ENCODE data around the gene HAS3. TPM values are rescaled to one million over a fixed set of nuclear protein-coding genes. Genes with fewer than 3 reads are reported as not detected.

HAS3 gene
- total and polyA plus RNA-seq, 8 donors = 1.1 to 10.3 (median 5.8) TPM; not detected in 1

DNA sequence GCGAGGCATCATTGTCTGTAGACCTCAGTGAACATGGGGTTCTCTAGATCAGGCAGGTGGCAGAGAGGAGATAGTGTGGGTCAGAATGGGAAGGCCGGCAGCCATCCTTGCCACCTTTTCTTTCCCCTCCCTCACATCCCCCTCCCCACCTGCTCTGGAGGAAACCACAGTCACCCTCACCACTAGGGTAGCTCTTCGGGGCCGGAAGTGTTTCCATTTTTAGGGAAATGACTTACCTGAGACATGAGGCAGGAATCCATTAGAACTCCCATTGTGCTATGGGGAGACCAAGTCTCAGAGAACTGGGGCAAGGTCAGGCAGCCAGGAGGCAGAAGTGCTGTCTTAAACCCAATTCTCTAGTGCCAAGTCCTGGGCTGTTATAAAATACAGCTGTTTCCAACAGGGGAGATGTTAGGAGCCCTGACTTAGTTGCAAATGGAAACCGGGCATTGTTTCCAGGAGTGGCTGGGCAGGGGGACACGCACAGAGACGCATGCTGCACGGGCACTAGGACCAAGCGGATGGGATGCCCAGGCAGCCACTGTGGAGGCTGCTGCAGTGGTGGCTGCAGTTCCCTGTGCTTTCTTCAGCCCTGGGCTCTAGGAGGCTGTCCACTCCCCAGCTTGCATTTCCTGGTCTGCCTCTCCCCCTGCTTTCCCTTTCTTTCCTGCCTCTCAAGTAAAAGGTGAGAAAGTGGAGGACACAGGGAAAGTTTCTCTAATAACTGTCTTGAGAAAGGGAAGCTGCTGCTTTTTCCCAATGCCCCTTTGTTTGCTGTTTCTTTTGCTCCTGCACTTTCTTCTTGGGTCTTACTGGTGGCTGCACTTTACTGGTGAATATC lies 2.8 kb downstream of the HAS3 start:
- Histone ChIP-seq H3K4me3 (peak overlapping the region in 3 of 4 donors; percentile 56 to 78 (median 70)), H3K36me3 (peaks cover 0 to 35% (median 25%) of the 10 kb centered on the region in 4 donors), H3K27me3 (peaks cover 0 to 39% (median 20%) of the 10 kb centered on the region in 3 donors), H3K9me3 (no peaks in the 10 kb centered on the region), H3K4me1 (peaks cover 18 to 45% (median 41%) of the 10 kb centered on the region in 4 donors), H3K27ac (no peak overlapping the region)
- TF ChIP-seq EP300 (IDR thresholded peaks at IDR 0.05) = no peak
- no peak for TF ChIP-seq POLR2A (IDR thresholded peaks at IDR 0.05)
- intact Hi-C loops (cut with DNase I; ENCODE audit: low total_unique reads) = no loop called here
- WGBS, 5 donors = 47 to 74% (median 60%) methylated on average over 9 of the region's 9 CpGs
- DNase-seq = peak in 1 of 2 donors; percentile 38

DNA sequence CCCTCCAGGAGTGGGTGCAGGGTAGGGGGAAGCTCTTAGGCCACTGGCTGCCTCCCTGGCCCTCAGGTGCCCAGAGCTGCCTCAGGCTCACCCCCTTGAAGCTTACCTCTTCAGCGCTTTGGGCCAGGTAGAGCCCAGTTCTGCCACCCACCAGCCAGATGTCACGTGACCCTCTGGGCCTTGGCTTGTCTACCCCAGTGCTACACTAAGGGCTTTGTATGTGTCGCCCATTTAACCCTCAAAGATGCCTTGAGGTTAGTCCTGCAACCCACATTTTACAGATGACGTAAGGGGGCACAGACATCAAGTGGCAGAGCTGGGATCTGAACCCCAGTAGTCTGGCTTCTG lies 3.4 kb downstream of the HAS3 start:
- Histone ChIP-seq H3K4me3 (no peak overlapping the region), H3K27me3 (peaks cover 0 to 39% (median 20%) of the 10 kb centered on the region in 3 donors), H3K27ac (no peak overlapping the region), H3K4me1 (peaks cover 18 to 45% (median 42%) of the 10 kb centered on the region in 4 donors), H3K36me3 (peaks cover 0 to 41% (median 30%) of the 10 kb centered on the region in 4 donors), H3K9me3 (no peaks in the 10 kb centered on the region)
- intact Hi-C loops (cut with DNase I; ENCODE audit: low total_unique reads) = no loop called here
- TF ChIP-seq POLR2AphosphoS5 (IDR thresholded peaks at IDR 0.05) (no peak), EP300 (IDR thresholded peaks at IDR 0.05) (no peak), POLR2A (IDR thresholded peaks at IDR 0.05) (no peak)
- TF ChIP-seq, protein P1, sequence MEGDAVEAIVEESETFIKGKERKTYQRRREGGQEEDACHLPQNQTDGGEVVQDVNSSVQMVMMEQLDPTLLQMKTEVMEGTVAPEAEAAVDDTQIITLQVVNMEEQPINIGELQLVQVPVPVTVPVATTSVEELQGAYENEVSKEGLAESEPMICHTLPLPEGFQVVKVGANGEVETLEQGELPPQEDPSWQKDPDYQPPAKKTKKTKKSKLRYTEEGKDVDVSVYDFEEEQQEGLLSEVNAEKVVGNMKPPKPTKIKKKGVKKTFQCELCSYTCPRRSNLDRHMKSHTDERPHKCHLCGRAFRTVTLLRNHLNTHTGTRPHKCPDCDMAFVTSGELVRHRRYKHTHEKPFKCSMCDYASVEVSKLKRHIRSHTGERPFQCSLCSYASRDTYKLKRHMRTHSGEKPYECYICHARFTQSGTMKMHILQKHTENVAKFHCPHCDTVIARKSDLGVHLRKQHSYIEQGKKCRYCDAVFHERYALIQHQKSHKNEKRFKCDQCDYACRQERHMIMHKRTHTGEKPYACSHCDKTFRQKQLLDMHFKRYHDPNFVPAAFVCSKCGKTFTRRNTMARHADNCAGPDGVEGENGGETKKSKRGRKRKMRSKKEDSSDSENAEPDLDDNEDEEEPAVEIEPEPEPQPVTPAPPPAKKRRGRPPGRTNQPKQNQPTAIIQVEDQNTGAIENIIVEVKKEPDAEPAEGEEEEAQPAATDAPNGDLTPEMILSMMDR (IDR thresholded peaks at IDR 0.05) = no peak
- WGBS, 5 donors = 91 to 100% (median 93%) methylated on average over 2 to 4 of the region's 4 CpGs
- DNase-seq = no peak

DNA sequence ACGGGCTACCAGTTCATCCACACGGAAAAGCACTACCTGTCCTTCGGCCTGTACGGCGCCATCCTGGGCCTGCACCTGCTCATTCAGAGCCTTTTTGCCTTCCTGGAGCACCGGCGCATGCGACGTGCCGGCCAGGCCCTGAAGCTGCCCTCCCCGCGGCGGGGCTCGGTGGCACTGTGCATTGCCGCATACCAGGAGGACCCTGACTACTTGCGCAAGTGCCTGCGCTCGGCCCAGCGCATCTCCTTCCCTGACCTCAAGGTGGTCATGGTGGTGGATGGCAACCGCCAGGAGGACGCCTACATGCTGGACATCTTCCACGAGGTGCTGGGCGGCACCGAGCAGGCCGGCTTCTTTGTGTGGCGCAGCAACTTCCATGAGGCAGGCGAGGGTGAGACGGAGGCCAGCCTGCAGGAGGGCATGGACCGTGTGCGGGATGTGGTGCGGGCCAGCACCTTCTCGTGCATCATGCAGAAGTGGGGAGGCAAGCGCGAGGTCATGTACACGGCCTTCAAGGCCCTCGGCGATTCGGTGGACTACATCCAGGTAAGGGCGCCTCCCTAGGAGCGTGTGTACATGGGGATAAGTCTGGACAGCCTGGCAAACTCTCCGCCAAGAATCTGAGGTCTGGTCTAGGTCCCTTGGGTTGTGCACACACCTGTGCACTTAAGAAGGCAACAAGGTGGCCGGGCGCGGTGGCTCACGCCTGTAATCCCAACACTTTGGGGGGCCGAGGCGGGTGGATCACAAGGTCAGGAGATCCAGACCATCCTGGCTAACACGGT lies 4.2 kb downstream of the HAS3 start:
- intact Hi-C loops (cut with DNase I; ENCODE audit: low total_unique reads) = no loop called here
- no peak overlapping the region for H3K4me3 ChIP-seq
- WGBS, 5 donors = 94 to 96% (median 94%) methylated on average over 25 to 48 of the region's 48 CpGs
- no peak overlapping the region for H3K27ac ChIP-seq
- peaks cover 0 to 39% (median 20%) of the 10 kb centered on the region in 3 donors for H3K27me3 ChIP-seq
- H3K36me3 ChIP-seq = peaks cover 7 to 49% (median 38%) of the 10 kb centered on the region in 4 donors
- peaks cover 18 to 45% (median 42%) of the 10 kb centered on the region in 4 donors for H3K4me1 ChIP-seq
- H3K9me3 ChIP-seq = no peaks in the 10 kb centered on the region
- TF ChIP-seq EP300 (IDR thresholded peaks at IDR 0.05) = no peak
- TF ChIP-seq POLR2AphosphoS5 (IDR thresholded peaks at IDR 0.05) = no peak
- TF ChIP-seq POLR2A (IDR thresholded peaks at IDR 0.05) = no peak
- TF ChIP-seq, protein P1 (IDR thresholded peaks at IDR 0.05) = no peak
- DNase-seq = no peak

DNA sequence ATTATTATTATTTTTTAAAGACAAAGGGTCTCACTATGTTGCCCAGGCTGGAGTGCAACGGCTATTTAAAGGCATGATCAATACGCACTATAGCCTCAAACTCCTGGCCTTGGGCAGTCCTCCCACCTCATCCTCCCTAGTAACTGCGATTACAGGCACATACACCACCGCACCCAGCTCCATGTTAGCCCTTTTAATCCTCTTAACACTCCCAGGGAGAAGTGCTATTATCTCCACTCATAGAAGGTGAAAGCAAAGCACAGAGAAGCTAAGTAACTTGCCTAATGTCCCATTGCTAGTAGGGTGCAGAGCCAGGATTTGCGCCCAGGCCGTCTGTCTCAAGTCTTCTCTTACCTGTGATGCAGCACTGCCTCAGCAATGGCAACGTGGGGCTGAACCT lies 5.0 kb downstream of the HAS3 start:
- H3K4me3 ChIP-seq = no peak overlapping the region
- H3K27ac ChIP-seq = no peak overlapping the region
- no peak for TF ChIP-seq EP300 (IDR thresholded peaks at IDR 0.05)
- TF ChIP-seq, protein P1 (IDR thresholded peaks at IDR 0.05) = no peak
- peaks cover 18 to 41% (median 38%) of the 10 kb centered on the region in 4 donors for H3K4me1 ChIP-seq
- peaks cover 14 to 56% (median 46%) of the 10 kb centered on the region in 4 donors for H3K36me3 ChIP-seq
- no peak for DNase-seq
- peaks cover 0 to 34% (median 20%) of the 10 kb centered on the region in 3 donors for H3K27me3 ChIP-seq
- H3K9me3 ChIP-seq = no peaks in the 10 kb centered on the region
- intact Hi-C loops (cut with DNase I; ENCODE audit: low total_unique reads) = no loop called here
- 90 to 97% (median 93%) methylated on average over 7 of the region's 7 CpGs for WGBS, 5 donors

Measured in stomach (tissue), 9 donors.